CMK (cell line): ENCODE data around the gene SLC1A2.
A peak's percentile ranks its signal among the peaks of the same experiment; 100 is the strongest.

ENCODE experiments used
- DNase-seq: peaks from one replicate; pipeline ENCODE4 v3.0.0-alpha.2; 2010; ENCODE audit warnings: low read depth

SLC1A2 gene

GRCh38 chr11:35413598-35413997 is 5.8 kb downstream of the SLC1A2 start:
- DNase-seq = no peak

GRCh38 chr11:35412285-35412684 is 7.1 kb downstream of the SLC1A2 start:
- DNase-seq = no peak

DNA sequence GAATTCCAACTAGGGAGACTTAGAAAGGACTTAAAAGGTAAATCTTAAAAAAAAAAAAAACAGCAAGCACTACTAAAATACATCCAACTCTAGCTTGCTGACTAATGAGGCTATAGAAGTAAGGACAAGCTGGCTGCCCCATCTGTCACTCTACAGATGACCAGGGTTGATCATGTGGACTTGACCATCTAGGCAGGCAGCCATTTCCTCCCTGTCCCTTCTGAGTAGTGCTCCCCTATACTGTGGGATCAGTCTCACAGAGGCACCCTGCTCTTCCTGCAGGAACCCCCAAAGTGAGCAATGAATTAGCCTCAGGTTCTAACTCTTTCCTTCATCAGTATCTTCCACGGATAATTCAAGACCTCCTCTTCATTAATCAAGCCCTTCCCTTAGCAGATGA is 12.3 kb downstream of the SLC1A2 start:
- DNase-seq = no peak

DNA sequence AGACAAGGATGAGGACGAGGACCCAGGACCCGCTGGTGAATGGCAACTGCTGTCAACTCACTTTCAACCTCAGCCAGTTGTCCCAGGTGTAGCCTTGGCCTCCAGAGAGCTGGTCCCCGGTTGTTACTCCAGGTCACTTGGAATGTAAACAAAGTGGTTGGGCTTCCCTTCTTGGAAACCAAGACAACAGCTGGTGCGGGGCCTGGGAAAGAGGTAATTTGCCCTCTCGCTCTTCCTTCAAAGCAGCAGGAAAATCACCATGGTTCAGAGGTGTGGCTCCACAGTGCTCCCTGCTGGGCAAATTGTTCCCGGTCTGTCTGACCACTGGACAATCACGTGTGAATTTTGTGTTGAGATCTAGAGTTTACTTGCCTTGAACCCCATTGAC is 15.0 kb downstream of the SLC1A2 start:
- peak; percentile 9 for DNase-seq

DNA sequence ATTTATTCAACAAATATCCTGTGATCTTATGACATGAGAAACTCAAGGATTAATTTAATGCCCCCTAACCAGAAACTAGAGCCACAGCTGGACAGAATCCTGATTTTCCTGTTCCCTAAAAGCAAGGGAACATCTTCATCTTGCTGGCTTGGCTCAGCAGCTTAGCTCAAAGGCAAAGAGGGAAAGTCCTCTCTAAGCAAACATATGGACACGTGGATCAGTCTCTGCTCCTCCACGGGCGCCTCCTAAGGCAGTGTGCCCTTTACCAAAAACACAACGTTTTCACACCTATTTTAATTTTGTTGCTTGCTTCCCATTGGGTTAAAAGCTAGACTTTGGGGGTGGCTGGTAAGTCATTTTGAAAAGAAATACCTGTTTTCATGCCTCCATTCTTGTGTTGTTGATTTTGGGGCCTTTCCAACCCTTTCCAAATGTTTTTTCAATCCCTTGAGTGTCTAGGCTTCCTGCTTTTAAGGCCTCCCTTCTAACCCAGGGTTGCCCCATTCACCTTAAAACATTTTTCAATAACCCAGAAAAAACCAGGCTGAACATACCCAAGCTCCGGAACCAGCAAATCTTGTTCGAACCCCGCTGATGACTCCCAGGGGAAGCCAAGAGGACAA is 15.5 kb downstream of the SLC1A2 start:
- no peak for DNase-seq

DNA sequence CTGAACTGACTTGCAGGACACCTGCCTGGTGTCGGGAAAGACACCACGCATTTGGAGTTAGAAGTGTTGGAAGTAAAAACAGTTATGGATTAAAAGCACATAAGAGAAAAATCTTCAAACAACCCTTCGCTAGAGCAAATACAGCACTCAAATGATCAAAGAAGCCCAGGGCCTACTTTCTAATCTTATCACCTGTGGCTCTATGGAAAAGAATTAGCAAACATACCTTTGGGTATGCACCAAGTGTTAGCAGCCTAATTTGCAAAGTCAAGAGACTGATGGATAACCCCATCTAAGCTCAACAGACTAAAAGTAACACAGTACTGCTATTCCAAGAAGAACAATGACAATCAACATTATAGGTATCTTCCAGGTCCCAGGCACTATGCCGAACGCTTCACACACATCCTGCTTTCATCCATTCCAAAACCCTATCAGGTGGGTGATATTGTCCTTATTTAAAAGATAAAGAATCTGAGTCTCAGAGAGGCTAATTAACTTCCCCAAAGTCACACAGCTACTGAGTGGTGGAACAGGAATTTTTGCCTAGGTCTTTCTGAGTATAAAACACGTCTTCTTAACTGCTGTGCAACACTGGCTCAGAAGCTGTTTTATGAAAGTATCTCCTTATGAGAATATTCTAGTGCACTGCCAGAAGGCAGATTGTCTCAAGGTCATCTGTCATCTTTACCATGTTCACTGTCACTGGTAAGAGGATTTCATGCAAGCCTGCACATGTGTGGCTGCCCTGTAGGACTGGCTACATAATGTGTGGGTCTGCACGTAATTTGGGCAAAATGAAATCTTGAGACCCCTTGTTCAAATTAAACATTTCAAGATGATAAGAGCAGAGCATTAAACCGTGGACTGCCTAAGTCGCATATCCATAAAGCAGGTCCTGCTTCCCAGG is 16.4 kb downstream of the SLC1A2 start:
- no peak for DNase-seq

- no peak for DNase-seq
Measured at GRCh38 chr11:35398881-35399280, 20.5 kb downstream of the SLC1A2 start.

GRCh38 chr11:35394941-35395340 is 24.4 kb downstream of the SLC1A2 start:
- DNase-seq = no peak

- DNase-seq = no peak
Measured at GRCh38 chr11:35393098-35393497, 26.3 kb downstream of the SLC1A2 start.

DNA sequence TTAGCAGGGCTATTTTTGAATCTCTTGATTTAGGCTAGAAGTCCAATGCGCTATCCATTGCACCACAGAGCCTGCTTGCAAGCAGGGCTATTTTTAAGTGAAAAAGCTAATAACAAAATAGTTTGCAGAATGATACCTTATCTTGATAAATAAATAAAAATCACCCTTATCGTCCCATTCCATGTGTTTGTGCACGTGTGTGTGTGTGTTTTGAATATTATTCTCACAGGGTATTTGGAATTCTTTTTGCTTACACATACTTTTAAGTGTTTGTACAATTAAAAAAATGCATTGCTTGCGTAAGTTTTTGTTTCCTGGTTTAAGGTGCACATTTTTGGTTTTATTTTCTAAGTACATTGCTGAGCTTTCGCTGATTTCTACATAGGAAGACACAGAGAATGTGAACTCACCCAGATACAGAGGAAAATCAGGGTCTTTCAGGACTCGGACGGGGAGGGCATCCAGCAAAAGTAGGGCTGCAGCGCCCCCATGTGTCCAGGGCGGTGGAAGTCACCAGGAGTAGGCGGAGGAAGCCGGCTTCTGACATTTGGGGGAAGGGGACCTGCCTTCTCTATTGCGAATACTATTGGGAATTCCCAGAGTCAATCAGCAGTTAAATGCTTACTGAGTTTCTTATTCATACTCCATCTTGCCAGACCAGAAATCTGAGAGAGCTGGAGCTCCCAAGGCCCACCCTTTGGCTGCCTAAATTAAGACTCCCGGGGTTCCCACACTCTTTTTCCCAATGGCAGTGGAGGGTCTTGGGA is 27.3 kb downstream of the SLC1A2 start:
- DNase-seq = peak; percentile 36

DNA sequence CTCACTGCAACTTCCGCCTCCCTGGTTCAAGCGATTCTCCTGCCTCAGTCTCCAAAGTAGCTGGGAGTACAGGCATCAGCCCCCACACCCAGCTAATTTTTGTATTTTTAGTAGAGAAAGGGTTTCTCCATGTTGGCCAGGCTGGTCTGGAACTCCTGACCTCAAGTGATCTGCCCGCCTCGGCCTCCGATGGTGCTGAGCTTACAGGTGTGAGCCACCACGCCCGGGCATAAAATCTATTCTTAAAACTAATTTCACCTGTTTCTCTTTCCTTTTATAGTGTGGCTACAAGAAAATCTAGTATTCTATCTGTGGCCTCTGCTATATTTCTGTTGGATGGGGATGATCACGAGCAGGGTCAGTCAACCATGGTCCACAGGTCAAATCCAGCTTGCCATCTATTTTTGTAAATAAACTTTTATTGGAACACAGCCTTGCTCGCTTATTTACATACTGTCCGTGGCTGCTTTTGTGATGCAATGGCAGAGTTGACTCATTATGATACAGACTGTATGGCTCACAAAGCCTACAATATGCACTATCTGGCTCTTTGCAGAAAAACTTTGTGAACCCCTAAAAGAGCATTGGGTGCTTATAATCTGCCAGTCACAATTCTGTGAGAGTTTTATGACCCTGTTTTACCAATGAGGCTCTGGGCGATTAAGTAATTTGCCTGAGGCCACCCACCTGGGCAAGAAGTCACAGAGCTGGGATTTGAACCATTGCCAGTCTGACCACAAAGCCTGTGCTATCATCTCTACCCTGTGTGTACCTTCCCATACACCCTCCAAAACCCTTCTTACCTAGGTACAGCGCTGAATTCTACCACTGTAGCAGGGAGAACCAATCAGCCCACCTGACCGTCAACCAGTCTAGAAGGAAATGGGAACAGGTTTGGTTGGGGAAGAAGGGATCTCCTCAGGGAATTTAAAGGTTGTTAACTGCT is 28.3 kb downstream of the SLC1A2 start:
- no peak for DNase-seq

- no peak for DNase-seq
Measured at GRCh38 chr11:35389897-35390465, 29.4 kb downstream of the SLC1A2 start.

DNA sequence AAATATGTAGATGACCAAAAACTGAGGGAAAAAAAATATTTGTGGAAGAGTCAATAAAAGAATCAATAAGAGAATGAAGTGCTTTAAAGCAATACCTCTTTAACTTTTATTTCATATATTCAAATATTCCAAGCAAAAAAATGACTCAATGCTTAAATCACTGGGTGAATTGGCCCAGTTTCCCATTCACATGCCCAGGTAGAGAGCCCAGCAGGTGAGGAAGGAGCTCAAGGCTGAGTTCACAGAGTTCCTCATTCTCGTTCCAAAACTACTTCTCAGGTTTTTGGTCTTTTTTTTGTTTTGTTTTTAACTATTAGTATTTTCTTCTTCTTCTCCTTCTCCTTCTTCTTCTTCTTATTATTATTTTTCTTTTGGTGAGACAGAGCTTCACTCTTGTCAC is 30.2 kb downstream of the SLC1A2 start:
- DNase-seq = no peak

- DNase-seq = no peak
Measured at GRCh38 chr11:35388061-35388460, 31.3 kb downstream of the SLC1A2 start.

DNA sequence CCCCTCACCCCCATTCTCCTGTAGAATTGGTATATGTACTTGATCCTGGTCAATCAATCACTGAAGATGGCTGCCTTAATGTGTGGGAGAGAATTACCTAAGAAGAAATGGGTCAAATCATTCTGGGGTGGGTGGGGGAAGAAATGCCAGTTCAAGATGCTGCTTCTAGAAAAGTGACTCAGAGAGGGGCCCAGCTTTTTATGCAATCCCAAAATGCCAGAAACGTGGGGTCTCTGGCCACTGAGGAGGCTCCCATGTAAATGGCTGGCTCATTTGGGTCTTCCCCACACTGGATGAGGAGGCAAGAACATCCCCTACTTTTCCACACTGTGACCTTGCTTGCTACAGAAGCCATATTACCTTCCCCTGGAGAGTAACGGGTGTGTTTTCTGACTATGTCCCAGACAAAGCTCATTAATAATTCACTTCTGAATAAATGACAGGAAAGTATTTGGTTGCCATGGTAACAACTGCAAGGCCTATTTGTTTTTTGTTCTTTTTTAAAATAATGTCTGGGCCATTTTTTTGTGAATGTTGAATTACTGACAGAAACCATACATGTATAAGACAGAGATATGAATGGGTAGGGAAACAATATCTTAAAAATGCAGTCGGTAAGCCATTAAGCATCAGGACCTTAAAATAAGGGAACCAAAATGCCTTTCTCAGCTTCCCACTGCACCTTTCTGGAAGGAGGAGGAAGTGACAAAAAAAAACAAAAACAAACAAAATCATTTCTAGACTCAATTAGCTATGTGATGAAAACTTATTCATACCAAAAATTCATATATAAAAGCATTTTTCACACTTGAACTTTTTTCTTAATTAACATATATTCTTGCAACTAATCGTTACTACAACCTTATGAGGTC is 32.0 kb downstream of the SLC1A2 start:
- DNase-seq = no peak

GRCh38 chr11:35383953-35384352 is 35.4 kb downstream of the SLC1A2 start:
- no peak for DNase-seq

DNA sequence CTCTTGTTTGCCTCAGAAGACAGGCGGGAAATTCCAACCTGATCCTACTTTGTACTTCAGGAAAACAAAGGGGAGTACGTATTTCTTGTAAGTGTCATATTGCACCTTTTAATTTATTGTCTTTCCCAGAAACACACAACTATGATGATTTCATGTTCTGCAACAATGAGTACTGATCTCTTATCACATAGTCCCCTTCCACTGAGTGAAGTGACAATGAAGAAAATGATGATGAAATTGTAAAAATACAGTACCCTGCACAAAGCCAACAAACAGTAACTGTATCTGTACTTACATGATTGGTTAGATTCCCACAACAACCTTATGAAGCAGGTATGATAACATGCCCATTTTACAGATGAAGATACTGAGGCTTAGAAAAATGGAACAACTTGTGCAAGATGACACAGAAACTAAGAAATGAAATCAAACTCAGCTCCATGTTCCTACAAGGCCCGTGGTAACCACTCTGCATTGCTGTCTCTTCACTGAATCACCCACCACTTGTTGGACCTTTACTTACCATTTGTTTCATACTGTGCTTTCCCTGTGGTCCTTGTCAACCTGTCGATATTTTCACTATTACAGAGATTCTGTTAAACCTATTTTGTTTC is 37.5 kb downstream of the SLC1A2 start:
- no peak for DNase-seq

DNA sequence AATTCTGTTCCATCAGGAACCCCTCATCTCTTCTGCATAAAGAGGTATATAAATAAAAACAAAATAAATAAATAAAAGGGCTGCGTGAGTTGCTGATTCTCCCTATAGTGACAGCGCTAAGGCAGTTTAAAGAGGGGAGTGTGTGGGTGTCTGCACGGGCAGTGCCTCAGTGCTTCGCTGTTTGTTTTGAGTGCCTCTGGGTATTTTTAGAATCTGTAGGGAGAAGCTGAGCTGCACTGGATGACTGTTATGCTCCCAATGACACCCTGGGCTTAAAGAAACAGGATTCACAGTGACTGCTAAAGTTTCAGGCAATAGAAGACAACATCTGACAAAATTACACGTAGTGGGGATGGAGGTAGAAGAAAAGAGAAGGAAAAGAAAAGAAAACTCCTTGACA is 38.8 kb downstream of the SLC1A2 start:
- DNase-seq = no peak

DNA sequence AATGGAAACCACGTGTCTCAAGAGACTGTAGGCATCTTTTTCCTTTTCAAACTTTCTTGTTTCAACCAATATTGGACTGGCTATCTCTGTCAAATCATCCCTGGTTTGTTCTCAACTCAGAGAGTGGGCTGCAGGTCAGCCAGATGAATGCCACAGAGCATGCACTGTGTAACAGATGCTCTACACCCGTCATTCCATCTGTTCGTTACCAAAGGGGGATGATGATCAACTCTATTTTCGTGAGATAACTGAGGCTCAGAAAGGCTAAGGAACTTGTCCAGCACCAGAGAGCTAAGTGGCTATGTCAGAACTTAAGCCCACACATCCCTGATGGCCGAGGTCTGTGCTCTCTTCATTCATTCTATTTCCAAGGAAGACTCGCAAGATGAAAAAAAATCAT is 42.1 kb downstream of the SLC1A2 start:
- no peak for DNase-seq

DNA sequence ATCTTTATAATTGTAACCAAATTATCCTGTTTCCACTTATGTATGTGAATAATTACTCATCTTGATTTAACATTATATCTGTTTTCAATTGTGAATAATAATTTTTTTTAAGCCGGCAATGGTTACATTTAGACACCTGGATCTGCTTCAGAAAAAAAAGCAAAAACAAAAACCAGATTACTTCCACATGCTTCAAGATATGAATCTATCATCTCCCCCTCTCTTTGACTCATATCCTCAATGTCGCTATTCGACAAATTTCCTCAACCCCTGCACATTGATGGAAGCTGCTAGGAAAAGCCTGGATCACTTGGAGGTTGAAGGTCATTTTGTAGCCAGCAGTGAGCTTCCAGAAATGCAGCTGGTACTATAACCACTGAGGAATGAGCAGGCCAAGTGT is 42.7 kb downstream of the SLC1A2 start:
- DNase-seq = no peak
